Glomerular endothelial cell (primary cell): ENCODE results near the gene ARRDC3. TPM values are rescaled to one million over a fixed set of nuclear protein-coding genes. Genes with fewer than 3 reads are reported as not detected.

Experiments
- DNase-seq: peaks from one replicate; pipeline ENCODE4 v3.0.0-alpha.2; 2011; ENCODE audit warnings: low read depth, low spot score; ENCODE audit errors: extremely low read depth
- total RNA-seq: library from RNA; depleted of rRNA; stranded (reverse); fragments of >200 nt; gene quantifications from 2 replicates; pipeline ENCODE4 v1.2.3, GENCODE V29; 2015

The ARRDC3 gene
- total RNA-seq, 1 donor from 2014 or later: 40.4 TPM

GRCh38 chr5:91384671-91385430, 1.7 kb upstream of the ARRDC3 start:
- DNase-seq: no peak

- no peak for DNase-seq
These were observed 811 bp upstream of the ARRDC3 start for GRCh38 chr5:91383956-91384300.

- no peak for DNase-seq
These were observed 539 bp downstream of the ARRDC3 start for GRCh38 chr5:91382530-91383026.

- DNase-seq: no peak
These were observed 1.2 kb downstream of the ARRDC3 start for GRCh38 chr5:91381774-91382359.

- no peak for DNase-seq
These were observed 1.8 kb downstream of the ARRDC3 start for GRCh38 chr5:91381239-91381773.

- no peak for DNase-seq
These were observed 2.5 kb downstream of the ARRDC3 start for GRCh38 chr5:91380491-91381238.

GRCh38 chr5:91379914-91380490, 3.1 kb downstream of the ARRDC3 start:
- DNase-seq: no peak

GRCh38 chr5:91379246-91379913, 3.7 kb downstream of the ARRDC3 start:
- no peak for DNase-seq

GRCh38 chr5:91378752-91379211, 4.3 kb downstream of the ARRDC3 start:
- DNase-seq: no peak

GRCh38 chr5:91374893-91375520, 8.1 kb downstream of the ARRDC3 start:
- DNase-seq: no peak

- no peak for DNase-seq
These were observed 9.5 kb downstream of the ARRDC3 start for GRCh38 chr5:91373600-91373999.

- no peak for DNase-seq
These were observed 10.1 kb downstream of the ARRDC3 start for GRCh38 chr5:91373006-91373405.

- DNase-seq: no peak
These were observed 13.6 kb downstream of the ARRDC3 start for GRCh38 chr5:91369480-91369879.

- no peak for DNase-seq
These were observed 15.0 kb downstream of the ARRDC3 start for GRCh38 chr5:91367908-91368648.

- DNase-seq: no peak
These were observed 15.8 kb downstream of the ARRDC3 start for GRCh38 chr5:91367344-91367743.

GRCh38 chr5:91366551-91366950, 16.6 kb downstream of the ARRDC3 start:
- DNase-seq: no peak

- no peak for DNase-seq
These were observed 17.6 kb downstream of the ARRDC3 start for GRCh38 chr5:91365498-91365897.

GRCh38 chr5:91362935-91363334, 20.2 kb downstream of the ARRDC3 start:
- DNase-seq: no peak

- no peak for DNase-seq
These were observed 21.3 kb downstream of the ARRDC3 start for GRCh38 chr5:91361790-91362189.
